ENCODE measurements around the gene PRRT1B. TPM values are rescaled to one million over a fixed set of nuclear protein-coding genes. Genes with fewer than 3 reads are reported as not detected.
A peak's percentile ranks its signal among the peaks of the same experiment; 100 is the strongest.
"Not testable (repeated sequence)": the region's sequence is repeated elsewhere in the genome, so short reads cannot be mapped to it uniquely, and the experiment has no call there.

The PRRT1B gene
- polyA plus RNA-seq, 2 donors: not detected

GRCh38 chr9:131545786-131546335 lies 538 bp downstream of the PRRT1B start:
- Histone ChIP-seq H3K4me1 (ENCODE audit: control insufficient read depth in 2 of 2, insufficient read depth in 2 of 2, low read length in 1 of 2) (peaks cover 7 to 15% of the 10 kb centered on the region in 2 donors), H3K27ac (ENCODE audit: low read depth in 2 of 2, low read length in 1 of 2) (no peak overlapping the region), H3K27me3 (ENCODE audit: control insufficient read depth in 1 of 2, insufficient read depth in 2 of 2, low read length in 2 of 2) (peaks cover 0 to 16% of the 10 kb centered on the region in 2 donors), H3K9me3 (ENCODE audit: control insufficient read depth in 2 of 2, insufficient read depth in 1 of 2, low read depth in 1 of 2, low read length in 1 of 2) (peaks cover 2 to 6% of the 10 kb centered on the region in 2 donors), H3K36me3 (ENCODE audit: control insufficient read depth in 2 of 2, insufficient read depth in 2 of 2, low read length in 1 of 2) (no peaks in the 10 kb centered on the region), H3K4me3 (ENCODE audit: low read depth in 1 of 2, low read length in 2 of 2) (peak overlapping the region; percentile 17 to 22)
- WGBS, 2 donors: 3 to 4% methylated on average over 29 to 30 of the region's 30 CpGs

DNA sequence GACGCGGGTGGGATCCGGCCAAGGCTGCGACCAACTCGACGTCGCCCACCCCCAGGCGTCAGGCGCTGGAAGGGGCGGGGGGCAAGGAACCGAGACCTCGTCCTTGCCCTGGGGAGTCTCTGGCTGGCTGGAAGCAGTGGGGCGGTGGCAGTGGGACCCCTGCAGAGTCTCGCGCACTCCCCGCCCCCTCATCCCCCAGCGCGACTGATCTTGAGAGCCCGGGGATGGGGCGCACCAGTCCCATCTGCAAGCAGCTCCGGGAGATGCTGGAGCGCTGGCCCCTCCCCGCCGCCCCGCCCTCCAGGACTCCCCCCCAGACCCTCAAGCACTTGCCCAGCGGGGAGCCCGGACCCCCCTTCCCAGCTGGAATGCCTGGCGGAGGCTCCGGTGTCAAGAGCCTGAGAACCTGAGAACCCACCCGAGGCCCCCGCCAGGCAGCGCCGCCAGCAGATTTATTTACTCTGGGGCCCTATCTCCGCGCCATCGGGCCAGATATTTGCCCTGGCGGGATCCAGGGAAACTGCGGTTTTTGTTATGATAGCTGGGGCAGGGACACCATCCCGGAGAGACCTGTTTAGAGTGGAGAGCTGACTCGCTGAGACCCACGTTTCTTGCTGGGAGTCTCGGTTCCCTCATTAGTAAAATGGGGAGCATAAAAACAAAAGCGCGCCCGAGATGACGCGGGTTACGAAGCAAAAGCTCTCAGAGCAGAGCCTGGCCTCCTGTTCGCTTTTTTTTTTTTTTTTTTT lies 1.2 kb downstream of the PRRT1B start:
- H3K4me1 ChIP-seq (ENCODE audit: control insufficient read depth in 2 of 2, insufficient read depth in 2 of 2, low read length in 1 of 2): peaks cover 7 to 15% of the 10 kb centered on the region in 2 donors
- no peaks in the 10 kb centered on the region for H3K36me3 ChIP-seq (ENCODE audit: control insufficient read depth in 2 of 2, insufficient read depth in 2 of 2, low read length in 1 of 2)
- peaks cover 2 to 6% of the 10 kb centered on the region in 2 donors for H3K9me3 ChIP-seq (ENCODE audit: control insufficient read depth in 2 of 2, insufficient read depth in 1 of 2, low read depth in 1 of 2, low read length in 1 of 2)
- H3K4me3 ChIP-seq (ENCODE audit: low read depth in 1 of 2, low read length in 2 of 2): peak overlapping the region in 1 of 2 donors; percentile 22
- H3K27me3 ChIP-seq (ENCODE audit: control insufficient read depth in 1 of 2, insufficient read depth in 2 of 2, low read length in 2 of 2): peaks cover 0 to 16% of the 10 kb centered on the region in 2 donors
- 2 to 3% methylated on average over 35 to 49 of the region's 49 CpGs for WGBS, 2 donors
- H3K27ac ChIP-seq (ENCODE audit: low read depth in 2 of 2, low read length in 1 of 2): no peak overlapping the region

DNA sequence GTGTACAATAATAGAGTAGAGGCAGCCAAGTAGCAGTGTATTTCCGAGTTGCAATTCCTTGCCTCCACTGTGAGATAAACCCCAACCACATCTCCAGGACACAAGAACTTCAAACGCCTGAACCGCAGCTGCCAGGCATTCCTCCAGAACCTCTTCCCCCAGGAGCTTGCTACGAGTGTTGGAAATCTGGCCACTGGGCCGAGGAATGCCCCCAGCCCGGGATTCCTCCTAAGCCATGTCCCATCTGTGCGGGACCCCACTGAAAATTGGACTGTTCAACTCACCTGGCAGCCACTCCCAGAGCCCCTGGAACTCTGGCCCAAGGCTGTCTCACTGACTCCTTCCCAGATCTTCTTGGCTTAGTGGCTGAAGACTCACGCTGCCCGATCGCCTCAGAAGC lies 3.9 kb downstream of the PRRT1B start:
- H3K27me3 ChIP-seq (ENCODE audit: control insufficient read depth in 1 of 2, insufficient read depth in 2 of 2, low read length in 2 of 2): peaks cover 0 to 16% of the 10 kb centered on the region in 2 donors

DNA sequence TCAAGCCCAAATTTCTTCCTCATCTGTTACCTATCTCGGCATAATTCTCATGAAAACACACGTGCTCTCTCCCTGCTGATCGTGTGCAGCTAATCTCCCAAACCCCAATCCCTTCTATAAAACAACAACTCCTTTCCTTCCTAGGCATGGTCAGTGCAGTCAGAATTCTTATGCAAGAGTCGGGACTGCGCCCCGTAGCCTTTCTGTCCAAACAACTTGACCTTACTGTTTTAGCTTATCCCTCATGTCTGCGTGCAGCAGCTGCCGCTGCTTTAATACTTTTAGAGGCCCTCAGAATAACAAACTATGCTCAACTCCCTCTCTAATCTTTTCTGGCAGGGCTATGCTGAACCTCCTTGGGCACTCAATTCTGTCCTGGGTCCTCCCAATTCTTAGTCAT lies 5.1 kb downstream of the PRRT1B start:
- 68 to 75% methylated on average over 8 of the region's 8 CpGs for WGBS, 2 donors
- not testable (repeated sequence) for H3K27ac ChIP-seq (ENCODE audit: low read depth in 2 of 2, low read length in 1 of 2); H3K4me3 ChIP-seq (ENCODE audit: low read depth in 1 of 2, low read length in 2 of 2); H3K9me3 ChIP-seq (ENCODE audit: control insufficient read depth in 2 of 2, insufficient read depth in 1 of 2, low read depth in 1 of 2, low read length in 1 of 2); H3K36me3 ChIP-seq (ENCODE audit: control insufficient read depth in 2 of 2, insufficient read depth in 2 of 2, low read length in 1 of 2)
- peaks cover 5 to 10% of the 10 kb centered on the region in 2 donors for H3K4me1 ChIP-seq (ENCODE audit: control insufficient read depth in 2 of 2, insufficient read depth in 2 of 2, low read length in 1 of 2)
- peaks cover 0 to 17% of the 10 kb centered on the region in 2 donors for H3K27me3 ChIP-seq (ENCODE audit: control insufficient read depth in 1 of 2, insufficient read depth in 2 of 2, low read length in 2 of 2)

More for the DNA sequence above, 3.9 kb downstream of the PRRT1B start:
- H3K36me3 ChIP-seq (ENCODE audit: control insufficient read depth in 2 of 2, insufficient read depth in 2 of 2, low read length in 1 of 2); H3K4me3 ChIP-seq (ENCODE audit: low read depth in 1 of 2, low read length in 2 of 2); H3K27ac ChIP-seq (ENCODE audit: low read depth in 2 of 2, low read length in 1 of 2); H3K9me3 ChIP-seq (ENCODE audit: control insufficient read depth in 2 of 2, insufficient read depth in 1 of 2, low read depth in 1 of 2, low read length in 1 of 2): not testable (repeated sequence)
- WGBS, 2 donors: 86 to 91% methylated on average over 10 of the region's 10 CpGs
- H3K4me1 ChIP-seq (ENCODE audit: control insufficient read depth in 2 of 2, insufficient read depth in 2 of 2, low read length in 1 of 2): peaks cover 7 to 15% of the 10 kb centered on the region in 2 donors

DNA sequence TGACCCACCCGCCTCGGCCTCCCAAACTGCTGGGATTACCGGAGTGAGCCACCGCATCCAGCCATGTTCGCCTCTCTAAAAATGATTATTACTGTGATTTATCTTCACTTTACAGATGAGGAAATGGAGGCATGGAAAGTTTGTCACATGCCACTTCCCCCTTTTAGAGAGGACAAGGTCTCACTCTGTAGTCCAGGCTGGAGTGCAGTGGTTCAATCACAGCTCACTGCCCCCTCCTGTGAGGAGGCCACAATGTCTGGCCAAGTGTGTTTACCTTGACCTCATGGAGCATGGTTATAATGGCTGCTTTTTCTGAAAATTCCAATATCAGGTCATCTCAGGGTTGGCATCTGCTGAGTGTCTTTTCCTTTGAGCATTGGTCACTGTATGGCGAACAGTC lies 6.7 kb downstream of the PRRT1B start:
- Histone ChIP-seq H3K27me3 (ENCODE audit: control insufficient read depth in 1 of 2, insufficient read depth in 2 of 2, low read length in 2 of 2) (peaks cover 0 to 5% of the 10 kb centered on the region in 2 donors), H3K27ac (ENCODE audit: low read depth in 2 of 2, low read length in 1 of 2) (no peak overlapping the region), H3K9me3 (ENCODE audit: control insufficient read depth in 2 of 2, insufficient read depth in 1 of 2, low read depth in 1 of 2, low read length in 1 of 2) (peaks cover 0 to 3% of the 10 kb centered on the region in 2 donors), H3K4me3 (ENCODE audit: low read depth in 1 of 2, low read length in 2 of 2) (no peak overlapping the region), H3K4me1 (ENCODE audit: control insufficient read depth in 2 of 2, insufficient read depth in 2 of 2, low read length in 1 of 2) (no peaks in the 10 kb centered on the region), H3K36me3 (ENCODE audit: control insufficient read depth in 2 of 2, insufficient read depth in 2 of 2, low read length in 1 of 2) (no peaks in the 10 kb centered on the region)
- 83 to 96% methylated on average over 6 of the region's 6 CpGs for WGBS, 2 donors

GRCh38 chr9:131554087-131554842 lies 8.9 kb downstream of the PRRT1B start:
- WGBS, 2 donors: 48 to 58% methylated on average over 20 to 60 of the region's 60 CpGs
- H3K9me3 ChIP-seq (ENCODE audit: control insufficient read depth in 2 of 2, insufficient read depth in 1 of 2, low read depth in 1 of 2, low read length in 1 of 2): peaks cover 0 to 3% of the 10 kb centered on the region in 2 donors
- no peaks in the 10 kb centered on the region for H3K4me1 ChIP-seq (ENCODE audit: control insufficient read depth in 2 of 2, insufficient read depth in 2 of 2, low read length in 1 of 2)
- H3K4me3 ChIP-seq (ENCODE audit: low read depth in 1 of 2, low read length in 2 of 2): no peak overlapping the region
- no peak overlapping the region for H3K27ac ChIP-seq (ENCODE audit: low read depth in 2 of 2, low read length in 1 of 2)
- peaks cover 0 to 5% of the 10 kb centered on the region in 2 donors for H3K27me3 ChIP-seq (ENCODE audit: control insufficient read depth in 1 of 2, insufficient read depth in 2 of 2, low read length in 2 of 2)
- no peaks in the 10 kb centered on the region for H3K36me3 ChIP-seq (ENCODE audit: control insufficient read depth in 2 of 2, insufficient read depth in 2 of 2, low read length in 1 of 2)

DNA sequence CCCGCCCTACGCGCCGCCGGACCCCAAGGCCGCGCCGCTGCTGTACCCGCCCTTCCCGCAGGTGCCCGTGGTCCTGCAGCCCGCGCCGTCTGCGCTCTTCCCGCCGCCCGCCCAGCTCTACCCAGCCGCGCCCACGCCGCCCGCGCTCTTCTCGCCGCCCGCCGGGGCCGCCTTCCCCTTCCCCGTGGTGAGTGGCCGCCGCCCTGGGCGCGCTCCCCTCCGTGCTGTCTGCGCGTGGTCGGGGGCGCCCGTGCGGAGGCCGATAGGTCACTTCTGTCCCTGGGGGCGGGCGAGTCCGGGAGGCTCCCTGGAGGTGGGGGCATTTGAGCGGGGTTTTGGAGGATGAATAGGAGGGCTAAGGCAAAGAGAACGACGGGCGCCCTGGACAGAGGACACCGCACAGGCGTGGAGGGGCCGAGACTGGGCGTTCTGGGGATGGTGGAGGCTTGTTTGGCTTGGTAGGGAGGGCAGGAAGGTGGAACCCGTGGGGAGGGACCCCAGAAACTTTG lies 9.6 kb downstream of the PRRT1B start:
- Histone ChIP-seq H3K9me3 (ENCODE audit: control insufficient read depth in 2 of 2, insufficient read depth in 1 of 2, low read depth in 1 of 2, low read length in 1 of 2) (peaks cover 0 to 3% of the 10 kb centered on the region in 2 donors), H3K27me3 (ENCODE audit: control insufficient read depth in 1 of 2, insufficient read depth in 2 of 2, low read length in 2 of 2) (peaks cover 0 to 5% of the 10 kb centered on the region in 2 donors), H3K4me1 (ENCODE audit: control insufficient read depth in 2 of 2, insufficient read depth in 2 of 2, low read length in 1 of 2) (no peaks in the 10 kb centered on the region), H3K36me3 (ENCODE audit: control insufficient read depth in 2 of 2, insufficient read depth in 2 of 2, low read length in 1 of 2) (no peaks in the 10 kb centered on the region), H3K27ac (ENCODE audit: low read depth in 2 of 2, low read length in 1 of 2) (no peak overlapping the region), H3K4me3 (ENCODE audit: low read depth in 1 of 2, low read length in 2 of 2) (no peak overlapping the region)
- 42 to 49% methylated on average over 34 to 54 of the region's 54 CpGs for WGBS, 2 donors

DNA sequence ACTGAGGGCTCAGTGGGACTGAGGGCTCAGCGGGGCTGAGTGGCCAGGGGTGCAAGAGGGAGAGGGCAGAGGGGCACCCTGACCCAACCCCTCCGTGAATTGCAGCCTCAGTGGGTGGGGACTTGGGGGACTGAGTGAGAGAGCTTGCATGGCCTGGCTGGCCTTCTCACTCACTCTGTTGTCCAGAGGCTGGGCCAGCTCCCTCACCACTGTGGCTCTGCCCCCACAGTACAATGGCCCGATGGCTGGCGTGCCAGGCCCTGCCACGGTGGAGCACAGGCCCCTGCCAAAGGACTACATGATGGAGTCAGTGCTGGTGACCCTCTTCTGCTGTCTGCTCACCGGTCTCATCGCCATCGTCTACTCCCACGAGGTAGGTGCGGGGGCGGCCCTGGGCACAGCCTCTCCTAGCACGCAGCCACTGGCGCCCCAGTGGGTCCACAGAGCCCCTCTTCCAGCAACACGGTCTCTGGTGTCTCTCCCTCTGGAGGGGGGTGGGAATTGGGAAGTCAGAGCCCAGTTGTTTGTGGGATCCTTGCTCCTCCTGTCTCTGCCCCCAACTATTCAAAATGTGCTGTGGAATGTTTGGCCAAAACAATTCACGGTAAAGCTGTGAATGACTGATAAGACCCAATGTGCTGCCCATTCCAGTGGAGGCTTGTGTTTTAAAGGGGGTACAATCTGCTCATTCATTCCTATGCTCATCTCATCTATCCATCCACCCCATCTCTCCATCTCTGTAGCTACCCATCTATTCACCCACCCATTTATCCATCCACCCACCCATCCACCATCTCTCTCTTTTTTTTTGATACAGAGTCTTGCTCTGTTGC lies 10.7 kb downstream of the PRRT1B start:
- WGBS, 2 donors: 88 to 90% methylated on average over 15 of the region's 15 CpGs
- peaks cover 0 to 5% of the 10 kb centered on the region in 2 donors for H3K27me3 ChIP-seq (ENCODE audit: control insufficient read depth in 1 of 2, insufficient read depth in 2 of 2, low read length in 2 of 2)
- H3K36me3 ChIP-seq (ENCODE audit: control insufficient read depth in 2 of 2, insufficient read depth in 2 of 2, low read length in 1 of 2): no peaks in the 10 kb centered on the region
- no peak overlapping the region for H3K4me3 ChIP-seq (ENCODE audit: low read depth in 1 of 2, low read length in 2 of 2)
- peaks cover 0 to 3% of the 10 kb centered on the region in 2 donors for H3K9me3 ChIP-seq (ENCODE audit: control insufficient read depth in 2 of 2, insufficient read depth in 1 of 2, low read depth in 1 of 2, low read length in 1 of 2)
- no peak overlapping the region for H3K27ac ChIP-seq (ENCODE audit: low read depth in 2 of 2, low read length in 1 of 2)
- H3K4me1 ChIP-seq (ENCODE audit: control insufficient read depth in 2 of 2, insufficient read depth in 2 of 2, low read length in 1 of 2): no peaks in the 10 kb centered on the region
